Keratinocyte (primary cell): ENCODE data around the gene DAB1. TPM values are rescaled to one million over a fixed set of nuclear protein-coding genes. Genes with fewer than 3 reads are reported as not detected.

ENCODE experiments used
- DNase-seq: peaks from one replicate; pipeline ENCODE4 v3.0.0-alpha.2; 2011; ENCODE audit warnings: low read depth, missing footprints, low spot score
- FAIRE-seq: peaks from 2 replicates; lab custom pipeline; 2011; peaks lifted over from hg19 to GRCh38; lab: Jason Lieb, UNC
- H2AFZ ChIP-seq: 2 replicates; pipeline ENCODE4 v1.6.0; 2012; ENCODE audit warnings: low read length, control low read depth, inconsistent platforms; ENCODE audit not compliant: control insufficient read depth
- H3K27ac ChIP-seq: 2 replicates; pipeline ENCODE4 v1.5.1; 2011; ENCODE audit warnings: low read length; ENCODE audit not compliant: control insufficient read depth, insufficient read depth
- H3K27me3 ChIP-seq: 3 replicates; pipeline ENCODE4 v1.6.0; 2011; ENCODE audit warnings: low read length; ENCODE audit not compliant: control insufficient read depth, insufficient read depth; ENCODE audit errors: extremely low read depth
- H3K36me3 ChIP-seq, 2 experiments: 2 replicates in 1 of 2; 3 replicates in 1 of 2; pipeline ENCODE4 v1.5.1; 2011; ENCODE audit warnings: low read length in 2 of 2, mild to moderate bottlenecking in 1 of 2; ENCODE audit not compliant: control insufficient read depth in 2 of 2, insufficient read depth in 2 of 2; ENCODE audit errors: extremely low read depth in 1 of 2
- H3K4me1 ChIP-seq: 3 replicates; pipeline ENCODE4 v1.5.1; 2011; ENCODE audit warnings: low read length; ENCODE audit not compliant: control insufficient read depth, insufficient read depth; ENCODE audit errors: extremely low read depth
- H3K4me2 ChIP-seq: 3 replicates; pipeline ENCODE4 v1.6.0; 2011; ENCODE audit warnings: low read depth, low read length; ENCODE audit not compliant: control insufficient read depth, insufficient read depth; ENCODE audit errors: extremely low read depth
- H3K4me3 ChIP-seq, 3 experiments: fragments of 200-600 bp in 1 of 3; sonication (generic) in 1 of 3; 2 replicates in 2 of 3; 3 replicates in 1 of 3; pipeline ENCODE4 v1.5.1; 2011 to 2016; ENCODE audit warnings: low read length in 3 of 3, mild to moderate bottlenecking in 3 of 3, control low read depth in 2 of 3, inconsistent platforms in 1 of 3, low read depth in 1 of 3, mixed read lengths in 1 of 3, mixed run types in 1 of 3, moderate library complexity in 1 of 3; ENCODE audit not compliant: control insufficient read depth in 2 of 3, insufficient read depth in 2 of 3; ENCODE audit errors: extremely low read depth in 1 of 3
- H3K79me2 ChIP-seq: 2 replicates; pipeline ENCODE4 v1.6.0; 2012; ENCODE audit warnings: low read length; ENCODE audit not compliant: control insufficient read depth, insufficient read depth
- H3K9ac ChIP-seq: 3 replicates; pipeline ENCODE4 v1.6.0; 2011; ENCODE audit warnings: low read length; ENCODE audit not compliant: control insufficient read depth, insufficient read depth; ENCODE audit errors: extremely low read depth
- H3K9me1 ChIP-seq: 3 replicates; pipeline ENCODE4 v1.6.0; 2011; ENCODE audit warnings: low read length; ENCODE audit not compliant: control insufficient read depth, insufficient read depth; ENCODE audit errors: extremely low read depth
- H3K9me3 ChIP-seq: 2 replicates; pipeline ENCODE4 v1.5.1; 2012; ENCODE audit warnings: low read depth, low read length; ENCODE audit not compliant: control insufficient read depth
- H4K20me1 ChIP-seq: 3 replicates; pipeline ENCODE4 v1.6.0; 2011; ENCODE audit warnings: low read length; ENCODE audit not compliant: control insufficient read depth, insufficient read depth; ENCODE audit errors: extremely low read depth
- EZH2 ChIP-seq: IDR thresholded peaks from one replicate; pipeline ENCODE4 v1.6.1; 2012; ENCODE audit warnings: inconsistent platforms, mild to moderate bottlenecking, low read length, moderate library complexity
- dilution Hi-C: fragments of 300-500 bp; cut with MboI; formaldehyde crosslinking; loops from one replicate; pipeline ENCODE4 v1.7.0; 2020; ENCODE audit warnings: low sequenced_read_pairs; ENCODE audit not compliant: extremely low pct_ligation_motif_present
- polyA plus RNA-seq, 5 experiments: library from polyadenylated mRNA; depleted of rRNA in 3 of 5; stranded (reverse) in 3 of 5; stranded (forward) in 1 of 5; unstranded in 1 of 5; fragments of >200 nt; gene quantifications; 1 replicate in 1 of 5; 2 replicates in 3 of 5; 3 replicates in 1 of 5; pipeline versions ENCODE4 v1.2.1 to v1.2.3, GENCODE V29; 2011 to 2012; ENCODE audit warnings: missing spikeins in 2 of 5, low read depth in 1 of 5, low replicate concordance in 1 of 5
- TF ChIP-seq, protein P1 (sequence below), 3 experiments: IDR thresholded peaks in 1 of 3; conservative IDR thresholded peaks in 1 of 3; optimal IDR thresholded peaks in 1 of 3; 2 replicates in 2 of 3; 3 replicates in 1 of 3; pipeline versions ENCODE3 to v1.5.1; 2011; ENCODE audit warnings: low read length in 3 of 3, mild to moderate bottlenecking in 3 of 3, moderate library complexity in 2 of 3, control low read depth in 1 of 3, inconsistent platforms in 1 of 3; ENCODE audit not compliant: insufficient read depth in 2 of 3; ENCODE audit errors: extremely low read depth in 1 of 3

Gene DAB1
- polyA plus RNA-seq, 1 donor (not counting 4 experiments of a cell fraction or from before 2014, with no cell fraction given) = 0.01 TPM

DNA sequence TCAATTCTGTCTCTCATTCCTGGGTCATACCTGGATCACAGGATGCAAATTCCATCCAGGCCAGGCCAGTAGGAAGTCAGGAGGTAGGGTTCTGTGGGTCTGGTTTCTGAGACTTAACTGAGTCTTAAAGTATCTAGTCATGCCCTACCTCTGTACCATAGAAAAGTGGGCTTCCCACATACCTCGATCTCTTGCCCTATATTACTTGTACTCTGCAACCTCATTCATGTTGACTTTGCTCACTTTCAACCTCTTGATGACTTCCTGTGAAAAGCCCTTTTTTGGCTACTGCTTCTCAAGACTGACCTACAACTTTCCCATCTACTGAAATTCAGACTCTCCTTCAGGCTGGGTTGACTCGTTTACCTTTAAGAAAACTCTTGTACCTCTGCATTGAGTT, 329.1 kb downstream of the DAB1 start:
- Histone ChIP-seq H3K79me2 (no peaks in the 10 kb centered on the region), H3K4me3 (no peak overlapping the region), H3K36me3 (no peaks in the 10 kb centered on the region), H3K9me1 (no peaks in the 10 kb centered on the region), H3K27ac (no peak overlapping the region), H4K20me1 (no peaks in the 10 kb centered on the region), H3K9ac (no peak overlapping the region), H3K27me3 (no peaks in the 10 kb centered on the region), H3K9me3 (no peaks in the 10 kb centered on the region), H2AFZ (no peak overlapping the region), H3K4me1 (no peaks in the 10 kb centered on the region), H3K4me2 (no peak overlapping the region)
- TF ChIP-seq, protein P1, sequence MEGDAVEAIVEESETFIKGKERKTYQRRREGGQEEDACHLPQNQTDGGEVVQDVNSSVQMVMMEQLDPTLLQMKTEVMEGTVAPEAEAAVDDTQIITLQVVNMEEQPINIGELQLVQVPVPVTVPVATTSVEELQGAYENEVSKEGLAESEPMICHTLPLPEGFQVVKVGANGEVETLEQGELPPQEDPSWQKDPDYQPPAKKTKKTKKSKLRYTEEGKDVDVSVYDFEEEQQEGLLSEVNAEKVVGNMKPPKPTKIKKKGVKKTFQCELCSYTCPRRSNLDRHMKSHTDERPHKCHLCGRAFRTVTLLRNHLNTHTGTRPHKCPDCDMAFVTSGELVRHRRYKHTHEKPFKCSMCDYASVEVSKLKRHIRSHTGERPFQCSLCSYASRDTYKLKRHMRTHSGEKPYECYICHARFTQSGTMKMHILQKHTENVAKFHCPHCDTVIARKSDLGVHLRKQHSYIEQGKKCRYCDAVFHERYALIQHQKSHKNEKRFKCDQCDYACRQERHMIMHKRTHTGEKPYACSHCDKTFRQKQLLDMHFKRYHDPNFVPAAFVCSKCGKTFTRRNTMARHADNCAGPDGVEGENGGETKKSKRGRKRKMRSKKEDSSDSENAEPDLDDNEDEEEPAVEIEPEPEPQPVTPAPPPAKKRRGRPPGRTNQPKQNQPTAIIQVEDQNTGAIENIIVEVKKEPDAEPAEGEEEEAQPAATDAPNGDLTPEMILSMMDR (optimal IDR thresholded peaks at IDR 0.05 in 1 of 3, IDR thresholded peaks at IDR 0.05 in 1 of 3, conservative IDR thresholded peaks at IDR 0.05 in 1 of 3; ENCODE audit: extremely low read depth in 1 of 3, insufficient read depth in 2 of 3, low read length in 3 of 3) = no peak
- TF ChIP-seq EZH2 = no peak
- FAIRE-seq (no peak), DNase-seq (no peak)
- dilution Hi-C loops = no loop called here

DNA sequence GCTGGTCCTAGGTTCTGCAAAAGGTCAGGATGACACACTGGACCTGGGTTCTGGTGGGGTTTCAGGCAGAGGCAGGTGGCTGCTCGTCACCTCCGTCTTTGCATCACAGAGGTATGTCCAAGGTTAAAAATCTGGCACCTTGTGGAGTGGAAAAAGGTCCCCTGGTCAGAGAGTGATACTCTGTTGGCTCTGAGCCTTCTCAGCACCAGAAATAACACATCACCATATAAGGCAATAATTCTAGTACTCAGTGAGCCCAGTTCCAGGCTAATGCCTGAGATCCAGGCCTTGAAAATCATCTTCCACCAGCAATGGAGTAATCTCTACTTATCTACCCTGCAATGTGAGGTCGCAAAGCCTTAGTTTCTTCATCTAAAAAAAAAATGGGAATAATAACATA, 330.7 kb downstream of the DAB1 start:
- Histone ChIP-seq H3K9me1 (no peaks in the 10 kb centered on the region), H3K4me1 (no peaks in the 10 kb centered on the region), H4K20me1 (no peaks in the 10 kb centered on the region), H3K27ac (no peak overlapping the region), H2AFZ (no peak overlapping the region), H3K4me3 (no peak overlapping the region), H3K9ac (no peak overlapping the region), H3K27me3 (no peaks in the 10 kb centered on the region), H3K4me2 (no peak overlapping the region), H3K79me2 (no peaks in the 10 kb centered on the region), H3K9me3 (no peaks in the 10 kb centered on the region), H3K36me3 (no peaks in the 10 kb centered on the region)
- FAIRE-seq (no peak), DNase-seq (no peak)
- dilution Hi-C loops = no loop called here
- TF ChIP-seq, protein P1 (optimal IDR thresholded peaks at IDR 0.05 in 1 of 3, IDR thresholded peaks at IDR 0.05 in 1 of 3, conservative IDR thresholded peaks at IDR 0.05 in 1 of 3; ENCODE audit: extremely low read depth in 1 of 3, insufficient read depth in 2 of 3, low read length in 3 of 3) = no peak
- no peak for TF ChIP-seq EZH2
